Bronchial epithelial cell (primary cell): ENCODE measurements around the gene SPAG9. TPM values are rescaled to one million over a fixed set of nuclear protein-coding genes. Genes with fewer than 3 reads are reported as not detected.

ENCODE experiments used
- DNase-seq: peaks from one replicate; pipeline ENCODE4 v3.0.0-alpha.2; 2010; ENCODE audit warnings: low read depth
- FAIRE-seq: peaks from 2 replicates; lab custom pipeline; 2011; peaks lifted over from hg19 to GRCh38; lab: Jason Lieb, UNC
- H3K27me3 ChIP-seq: 2 replicates; pipeline ENCODE4 v1.5.1; 2011; ENCODE audit warnings: low read length; ENCODE audit not compliant: control insufficient read depth, insufficient read depth
- H3K36me3 ChIP-seq: 2 replicates; pipeline ENCODE4 v1.5.1; 2011; ENCODE audit warnings: low read length; ENCODE audit not compliant: control insufficient read depth, insufficient read depth
- H3K4me3 ChIP-seq: 2 replicates; pipeline ENCODE4 v1.5.1; 2011; ENCODE audit warnings: mild to moderate bottlenecking, low read depth, low read length, control low read depth
- CTCF ChIP-seq: IDR thresholded peaks from 2 replicates; pipeline ENCODE4 v1.5.1; 2011; ENCODE audit warnings: mild to moderate bottlenecking, moderate library complexity, low read length, control low read depth, inconsistent platforms; ENCODE audit not compliant: insufficient read depth, severe bottlenecking
- total RNA-seq: library from RNA; depleted of rRNA; stranded (reverse); fragments of >200 nt; gene quantifications from 2 replicates; pipeline ENCODE4 v1.2.1, GENCODE V29; 2014

The SPAG9 gene
- total RNA-seq, 1 donor from 2014 or later: 85.0 TPM

- H3K36me3 ChIP-seq: peaks cover 17% of the 10 kb centered on the region
Measured at GRCh38 chr17:51165680-51166197, 45.1 kb upstream of the SPAG9 start.

GRCh38 chr17:51164911-51165679 lies 44.4 kb upstream of the SPAG9 start:
- Histone ChIP-seq H3K27me3 (no peaks in the 10 kb centered on the region), H3K4me3 (peak overlapping the region; percentile 95), H3K36me3 (peaks cover 15% of the 10 kb centered on the region)
- DNase-seq: no peak
- peak; percentile 18 for FAIRE-seq
- TF ChIP-seq CTCF: no peak

More at GRCh38 chr17:51165680-51166197, 45.1 kb upstream of the SPAG9 start:
- no peak for FAIRE-seq
- Histone ChIP-seq H3K27me3 (no peaks in the 10 kb centered on the region), H3K4me3 (peak overlapping the region; percentile 95)
- TF ChIP-seq CTCF: no peak
- peak; percentile 38 for DNase-seq

DNA sequence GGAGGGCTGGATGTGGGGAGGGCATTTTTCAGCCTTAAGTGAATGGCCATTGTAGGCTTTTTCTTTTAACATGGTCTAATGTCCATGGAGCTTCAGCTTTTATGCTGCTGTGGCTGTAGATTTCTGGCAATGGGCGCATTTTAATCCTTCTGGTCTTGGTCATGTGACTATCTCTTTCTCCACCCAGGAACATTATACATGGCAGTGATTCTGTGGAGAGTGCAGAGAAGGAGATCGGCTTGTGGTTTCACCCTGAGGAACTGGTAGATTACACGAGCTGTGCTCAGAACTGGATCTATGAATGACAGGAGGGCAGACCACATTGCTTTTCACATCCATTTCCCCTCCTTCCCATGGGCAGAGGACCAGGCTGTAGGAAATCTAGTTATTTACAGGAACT lies 40.9 kb upstream of the SPAG9 start:
- FAIRE-seq: no peak

DNA sequence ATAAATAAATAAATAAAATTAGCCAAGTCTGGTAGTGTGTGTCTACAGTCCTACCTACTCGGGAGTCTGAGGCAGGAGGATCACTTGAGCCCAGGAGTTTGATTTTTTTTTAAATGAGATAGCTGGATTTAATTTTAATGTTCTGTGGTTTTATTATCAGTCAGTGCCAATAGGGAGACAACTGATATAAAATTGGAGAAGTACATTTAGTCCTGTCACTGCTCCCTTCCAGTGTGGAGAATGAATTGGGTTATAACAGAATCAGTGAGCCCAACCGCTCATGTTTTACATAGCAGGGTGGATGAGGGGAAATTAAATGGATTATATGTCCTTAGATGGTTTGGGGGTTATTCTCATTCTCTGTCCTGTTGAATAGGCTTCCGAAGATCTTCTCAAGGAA lies 38.9 kb upstream of the SPAG9 start:
- H3K36me3 ChIP-seq: peaks cover 15% of the 10 kb centered on the region
- no peak for TF ChIP-seq CTCF
- H3K27me3 ChIP-seq: no peaks in the 10 kb centered on the region
- DNase-seq (no peak), FAIRE-seq (no peak)
- no peak overlapping the region for H3K4me3 ChIP-seq

More for the DNA sequence above, 40.9 kb upstream of the SPAG9 start:
- no peak for TF ChIP-seq CTCF
- peaks cover 15% of the 10 kb centered on the region for H3K36me3 ChIP-seq
- no peak for DNase-seq
- H3K4me3 ChIP-seq: no peak overlapping the region
- H3K27me3 ChIP-seq: no peaks in the 10 kb centered on the region

- no peak for FAIRE-seq
- TF ChIP-seq CTCF: no peak
- no peaks in the 10 kb centered on the region for H3K27me3 ChIP-seq
- DNase-seq: no peak
- H3K36me3 ChIP-seq: peaks cover 9% of the 10 kb centered on the region
- no peak overlapping the region for H3K4me3 ChIP-seq
Measured at GRCh38 chr17:51155416-51155815, 34.7 kb upstream of the SPAG9 start.
